ENCODE data around the gene GDPD3.

The GDPD3 gene
- total RNA-seq = 4.5 to 7.9 (median 5.9) reads per million in 3 donors

GRCh38 chr16:30113031-30113710 lies at the start of gene GDPD3:
Gene GDPD3, minus strand, starts transcription at chr16:30113537. Its CDS starts 59 bp downstream, at chr16:30113478.
- H3K27ac ChIP-seq (ENCODE audit: insufficient read depth, low read length, poor library complexity, severe bottlenecking) = peak within 1 kb of the TSS; percentile 6
- no peaks in the 10 kb centered on the region for H3K9me3 ChIP-seq (ENCODE audit: control insufficient read depth, low read length)
- peaks cover 21% of the 10 kb centered on the region for H3K4me1 ChIP-seq (ENCODE audit: control insufficient read depth, insufficient read depth, low read length, poor library complexity, severe bottlenecking)
- H3K4me3 ChIP-seq (ENCODE audit: insufficient read depth, low read depth, low read length, poor library complexity, severe bottlenecking) = no peak within 1 kb of the TSS
- no peak for DNase-seq
- no peaks in the 10 kb centered on the region for H3K27me3 ChIP-seq (replicated peaks; ENCODE audit: control insufficient read depth, insufficient read depth, low read length, poor library complexity, severe bottlenecking)
- H3K36me3 ChIP-seq (ENCODE audit: control insufficient read depth, insufficient read depth, low read length) = peaks cover 33% of the 10 kb centered on the region

DNA sequence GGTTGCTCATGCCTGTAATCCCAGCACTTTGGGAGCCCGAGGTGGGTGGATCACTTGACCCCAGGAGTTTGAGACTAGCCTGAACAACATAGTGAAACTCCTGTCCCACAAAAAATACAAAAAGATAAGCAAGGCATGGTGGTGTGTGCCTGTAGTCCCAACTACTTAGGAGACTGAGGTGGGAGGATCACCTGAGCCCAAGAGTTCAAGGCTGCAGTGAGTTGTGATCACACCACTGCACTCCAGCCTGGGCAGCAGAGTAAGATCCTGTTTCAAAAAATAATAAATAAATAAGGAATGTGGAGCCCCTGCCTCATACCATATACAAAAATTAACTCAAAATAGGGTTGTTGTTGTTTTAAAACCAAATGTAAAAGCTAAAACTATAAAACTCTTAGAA lies 43.9 kb upstream of the GDPD3 start:
- DNase-seq = no peak
- Histone ChIP-seq H3K27ac (ENCODE audit: insufficient read depth, low read length, poor library complexity, severe bottlenecking) (no peak overlapping the region), H3K4me3 (ENCODE audit: insufficient read depth, low read depth, low read length, poor library complexity, severe bottlenecking) (no peak overlapping the region), H3K27me3 (replicated peaks; ENCODE audit: control insufficient read depth, insufficient read depth, low read length, poor library complexity, severe bottlenecking) (no peaks in the 10 kb centered on the region), H3K9me3 (ENCODE audit: control insufficient read depth, low read length) (no peaks in the 10 kb centered on the region), H3K36me3 (ENCODE audit: control insufficient read depth, insufficient read depth, low read length) (no peaks in the 10 kb centered on the region), H3K4me1 (ENCODE audit: control insufficient read depth, insufficient read depth, low read length, poor library complexity, severe bottlenecking) (no peaks in the 10 kb centered on the region)

DNA sequence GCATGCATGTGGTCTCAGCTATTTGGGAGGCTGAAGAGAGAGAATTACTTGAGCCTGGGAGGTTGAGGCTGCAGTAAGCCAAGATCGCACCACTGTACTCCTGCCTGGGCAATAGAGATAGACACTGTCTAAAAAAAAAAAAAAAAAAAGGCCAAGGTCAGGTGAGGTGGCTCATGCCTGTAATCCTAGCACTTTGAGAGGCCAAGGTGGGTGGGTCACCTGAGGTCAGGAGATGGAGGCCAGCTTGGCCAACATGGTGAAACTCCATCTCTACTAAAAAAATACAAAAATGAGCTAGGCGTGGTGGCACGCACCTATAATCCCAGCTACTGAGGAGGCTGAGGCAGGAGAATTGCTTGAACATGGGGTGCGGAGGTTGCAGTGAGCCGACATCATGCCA lies 41.9 kb upstream of the GDPD3 start:
- H3K27ac ChIP-seq (ENCODE audit: insufficient read depth, low read length, poor library complexity, severe bottlenecking) = no peak overlapping the region
- no peaks in the 10 kb centered on the region for H3K27me3 ChIP-seq (replicated peaks; ENCODE audit: control insufficient read depth, insufficient read depth, low read length, poor library complexity, severe bottlenecking)
- no peak for DNase-seq
- no peaks in the 10 kb centered on the region for H3K36me3 ChIP-seq (ENCODE audit: control insufficient read depth, insufficient read depth, low read length)
- no peak overlapping the region for H3K4me3 ChIP-seq (ENCODE audit: insufficient read depth, low read depth, low read length, poor library complexity, severe bottlenecking)
- no peaks in the 10 kb centered on the region for H3K9me3 ChIP-seq (ENCODE audit: control insufficient read depth, low read length)
- H3K4me1 ChIP-seq (ENCODE audit: control insufficient read depth, insufficient read depth, low read length, poor library complexity, severe bottlenecking) = no peaks in the 10 kb centered on the region

DNA sequence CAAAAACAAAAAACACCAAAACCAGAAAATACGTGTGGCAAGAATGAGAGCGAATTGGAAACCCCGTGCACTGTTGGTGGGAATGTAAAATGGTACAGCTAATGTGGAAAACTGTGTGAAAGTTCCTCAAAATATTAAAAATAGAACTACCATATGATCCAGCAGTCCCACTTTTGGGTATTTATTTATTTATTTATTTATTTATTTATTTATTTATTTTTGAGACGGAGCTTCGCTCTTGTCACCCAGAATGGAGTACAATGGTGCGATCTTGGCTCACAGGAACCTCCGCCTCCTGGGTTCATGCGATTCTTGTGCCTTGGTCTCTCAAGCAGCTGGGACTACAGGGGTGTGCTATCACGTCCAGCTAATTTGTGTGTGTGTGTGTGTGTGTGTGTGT lies 39.2 kb upstream of the GDPD3 start:
- no peaks in the 10 kb centered on the region for H3K36me3 ChIP-seq (ENCODE audit: control insufficient read depth, insufficient read depth, low read length)
- DNase-seq = no peak
- H3K27ac ChIP-seq (ENCODE audit: insufficient read depth, low read length, poor library complexity, severe bottlenecking) = no peak overlapping the region
- no peaks in the 10 kb centered on the region for H3K27me3 ChIP-seq (replicated peaks; ENCODE audit: control insufficient read depth, insufficient read depth, low read length, poor library complexity, severe bottlenecking)
- H3K4me3 ChIP-seq (ENCODE audit: insufficient read depth, low read depth, low read length, poor library complexity, severe bottlenecking) = no peak overlapping the region
- no peaks in the 10 kb centered on the region for H3K4me1 ChIP-seq (ENCODE audit: control insufficient read depth, insufficient read depth, low read length, poor library complexity, severe bottlenecking)
- no peaks in the 10 kb centered on the region for H3K9me3 ChIP-seq (ENCODE audit: control insufficient read depth, low read length)

GRCh38 chr16:30151091-30151490 lies 37.8 kb upstream of the GDPD3 start:
- Histone ChIP-seq H3K4me1 (ENCODE audit: control insufficient read depth, insufficient read depth, low read length, poor library complexity, severe bottlenecking) (no peaks in the 10 kb centered on the region), H3K27me3 (replicated peaks; ENCODE audit: control insufficient read depth, insufficient read depth, low read length, poor library complexity, severe bottlenecking) (no peaks in the 10 kb centered on the region)
- DNase-seq = no peak

GRCh38 chr16:30149250-30149930 lies 36.1 kb upstream of the GDPD3 start:
- no peaks in the 10 kb centered on the region for H3K27me3 ChIP-seq (replicated peaks; ENCODE audit: control insufficient read depth, insufficient read depth, low read length, poor library complexity, severe bottlenecking)
- DNase-seq = no peak
- no peak overlapping the region for H3K4me3 ChIP-seq (ENCODE audit: insufficient read depth, low read depth, low read length, poor library complexity, severe bottlenecking)
- no peaks in the 10 kb centered on the region for H3K36me3 ChIP-seq (ENCODE audit: control insufficient read depth, insufficient read depth, low read length)
- H3K27ac ChIP-seq (ENCODE audit: insufficient read depth, low read length, poor library complexity, severe bottlenecking) = no peak overlapping the region
- no peaks in the 10 kb centered on the region for H3K4me1 ChIP-seq (ENCODE audit: control insufficient read depth, insufficient read depth, low read length, poor library complexity, severe bottlenecking)
- no peaks in the 10 kb centered on the region for H3K9me3 ChIP-seq (ENCODE audit: control insufficient read depth, low read length)

More at GRCh38 chr16:30151091-30151490, 37.8 kb upstream of the GDPD3 start:
- Histone ChIP-seq H3K27ac (ENCODE audit: insufficient read depth, low read length, poor library complexity, severe bottlenecking) (no peak overlapping the region), H3K9me3 (ENCODE audit: control insufficient read depth, low read length) (no peaks in the 10 kb centered on the region), H3K36me3 (ENCODE audit: control insufficient read depth, insufficient read depth, low read length) (no peaks in the 10 kb centered on the region), H3K4me3 (ENCODE audit: insufficient read depth, low read depth, low read length, poor library complexity, severe bottlenecking) (no peak overlapping the region)

DNA sequence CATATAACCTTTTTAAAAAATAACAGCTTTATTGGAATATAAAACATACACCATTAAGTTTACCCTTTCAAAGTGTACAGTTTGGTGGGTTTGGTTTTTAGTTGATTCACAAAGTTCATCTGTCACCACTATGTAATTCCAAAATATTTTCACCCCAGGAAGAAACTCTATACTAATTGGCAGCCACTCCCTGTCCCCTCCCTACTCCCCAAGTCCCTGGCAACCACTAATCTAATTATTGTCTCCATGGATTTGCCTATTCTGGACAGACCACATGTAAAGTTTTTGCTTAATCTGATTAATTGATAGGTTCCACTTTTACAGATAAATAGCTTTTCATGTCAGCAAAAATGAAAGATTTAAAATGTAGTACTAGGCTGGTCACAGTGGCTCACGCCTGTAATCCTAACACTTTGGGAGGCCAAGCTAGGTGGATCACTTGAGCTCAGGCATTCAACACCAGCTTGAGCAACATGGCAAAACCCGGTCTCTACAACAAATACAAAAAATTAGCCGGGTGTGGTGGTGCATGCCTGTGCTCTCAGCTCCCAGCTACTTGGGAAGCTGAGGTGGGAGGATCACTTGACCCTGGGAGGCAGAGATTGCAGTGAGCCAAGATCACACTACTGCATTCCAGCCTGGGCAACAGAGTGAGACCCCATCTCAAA lies 34.6 kb upstream of the GDPD3 start:
- Histone ChIP-seq H3K27me3 (replicated peaks; ENCODE audit: control insufficient read depth, insufficient read depth, low read length, poor library complexity, severe bottlenecking) (no peaks in the 10 kb centered on the region), H3K27ac (ENCODE audit: insufficient read depth, low read length, poor library complexity, severe bottlenecking) (no peak overlapping the region), H3K9me3 (ENCODE audit: control insufficient read depth, low read length) (no peaks in the 10 kb centered on the region), H3K4me3 (ENCODE audit: insufficient read depth, low read depth, low read length, poor library complexity, severe bottlenecking) (no peak overlapping the region), H3K4me1 (ENCODE audit: control insufficient read depth, insufficient read depth, low read length, poor library complexity, severe bottlenecking) (no peaks in the 10 kb centered on the region), H3K36me3 (ENCODE audit: control insufficient read depth, insufficient read depth, low read length) (no peaks in the 10 kb centered on the region)
- DNase-seq = no peak

DNA sequence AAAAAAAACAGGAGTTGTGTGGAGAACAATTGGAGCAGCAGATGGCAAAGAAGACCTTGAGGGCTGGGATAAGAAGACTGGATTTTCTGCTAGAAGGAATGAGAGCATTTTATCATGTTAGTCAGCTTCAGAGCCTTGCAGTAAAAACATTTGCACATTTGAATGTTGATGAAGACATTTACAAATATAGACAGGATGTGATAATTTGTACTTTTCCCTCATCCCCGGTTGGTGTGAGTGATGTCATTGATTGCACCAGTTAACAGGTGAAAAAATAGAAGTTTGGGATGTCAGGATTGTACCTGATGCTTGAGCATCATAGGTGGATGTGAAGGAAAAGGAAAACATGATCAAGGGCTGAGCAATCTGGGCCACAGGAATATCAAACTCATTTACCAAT lies 32.3 kb upstream of the GDPD3 start:
- H3K27ac ChIP-seq (ENCODE audit: insufficient read depth, low read length, poor library complexity, severe bottlenecking) = no peak overlapping the region
- no peaks in the 10 kb centered on the region for H3K27me3 ChIP-seq (replicated peaks; ENCODE audit: control insufficient read depth, insufficient read depth, low read length, poor library complexity, severe bottlenecking)
- H3K4me1 ChIP-seq (ENCODE audit: control insufficient read depth, insufficient read depth, low read length, poor library complexity, severe bottlenecking) = no peaks in the 10 kb centered on the region
- DNase-seq = no peak
- no peaks in the 10 kb centered on the region for H3K36me3 ChIP-seq (ENCODE audit: control insufficient read depth, insufficient read depth, low read length)
- H3K9me3 ChIP-seq (ENCODE audit: control insufficient read depth, low read length) = no peaks in the 10 kb centered on the region
- H3K4me3 ChIP-seq (ENCODE audit: insufficient read depth, low read depth, low read length, poor library complexity, severe bottlenecking) = no peak overlapping the region

- no peak for DNase-seq
Observed at GRCh38 chr16:30144917-30145316, 31.6 kb upstream of the GDPD3 start.

GRCh38 chr16:30144017-30144416 lies 30.7 kb upstream of the GDPD3 start:
- no peaks in the 10 kb centered on the region for H3K4me1 ChIP-seq (ENCODE audit: control insufficient read depth, insufficient read depth, low read length, poor library complexity, severe bottlenecking)
- H3K4me3 ChIP-seq (ENCODE audit: insufficient read depth, low read depth, low read length, poor library complexity, severe bottlenecking) = no peak overlapping the region
- no peaks in the 10 kb centered on the region for H3K36me3 ChIP-seq (ENCODE audit: control insufficient read depth, insufficient read depth, low read length)
- H3K27me3 ChIP-seq (replicated peaks; ENCODE audit: control insufficient read depth, insufficient read depth, low read length, poor library complexity, severe bottlenecking) = no peaks in the 10 kb centered on the region
- H3K9me3 ChIP-seq (ENCODE audit: control insufficient read depth, low read length) = no peaks in the 10 kb centered on the region
- no peak for DNase-seq
- no peak overlapping the region for H3K27ac ChIP-seq (ENCODE audit: insufficient read depth, low read length, poor library complexity, severe bottlenecking)

More at GRCh38 chr16:30144917-30145316, 31.6 kb upstream of the GDPD3 start:
- H3K4me3 ChIP-seq (ENCODE audit: insufficient read depth, low read depth, low read length, poor library complexity, severe bottlenecking) = no peak overlapping the region
- H3K36me3 ChIP-seq (ENCODE audit: control insufficient read depth, insufficient read depth, low read length) = no peaks in the 10 kb centered on the region
- no peaks in the 10 kb centered on the region for H3K9me3 ChIP-seq (ENCODE audit: control insufficient read depth, low read length)
- H3K4me1 ChIP-seq (ENCODE audit: control insufficient read depth, insufficient read depth, low read length, poor library complexity, severe bottlenecking) = no peaks in the 10 kb centered on the region
- no peak overlapping the region for H3K27ac ChIP-seq (ENCODE audit: insufficient read depth, low read length, poor library complexity, severe bottlenecking)
- H3K27me3 ChIP-seq (replicated peaks; ENCODE audit: control insufficient read depth, insufficient read depth, low read length, poor library complexity, severe bottlenecking) = no peaks in the 10 kb centered on the region

All from effector memory CD4-positive, alpha-beta T cell (primary cell).